GM21786 (cell line): ENCODE measurements around the gene COL24A1.
"Not testable (repeated sequence)": the region's sequence is repeated elsewhere in the genome, so short reads cannot be mapped to it uniquely, and the experiment has no call there.

Experiments
- ATAC-seq: cut with Tn5 transposase; IDR thresholded peaks from one replicate; pipeline ENCODE4 v1.9.1; 2021; ENCODE audit not compliant: unreplicated experiment

Gene COL24A1

GRCh38 chr1:86153836-86154235 lies 2.7 kb downstream of the COL24A1 start:
- no peak for ATAC-seq

DNA sequence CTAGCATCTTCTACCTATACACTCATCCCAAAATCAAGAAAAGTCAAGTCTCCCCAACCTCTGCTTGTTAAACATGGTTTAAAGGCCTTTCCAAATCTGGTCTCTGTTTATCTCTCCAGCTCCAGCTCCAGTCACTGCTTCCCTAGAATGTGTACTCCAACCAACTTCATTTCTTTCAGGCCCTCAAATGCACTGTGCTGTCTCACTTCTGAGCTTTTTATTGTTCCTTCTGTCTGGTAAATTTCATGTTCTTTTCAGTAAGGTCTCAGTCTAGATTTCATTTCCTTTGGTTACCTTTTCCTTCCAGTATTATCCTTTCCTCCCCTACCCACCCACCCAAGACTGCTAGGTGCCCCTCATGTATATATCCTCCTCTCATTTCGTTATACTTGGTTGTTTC lies 3.7 kb downstream of the COL24A1 start:
- no peak for ATAC-seq

GRCh38 chr1:86151427-86151826 lies 5.1 kb downstream of the COL24A1 start:
- ATAC-seq = no peak

GRCh38 chr1:86150553-86151055 lies 6.0 kb downstream of the COL24A1 start:
- ATAC-seq = no peak

GRCh38 chr1:86149591-86149990 lies 7.0 kb downstream of the COL24A1 start:
- ATAC-seq = no peak

GRCh38 chr1:86147755-86148154 lies 8.8 kb downstream of the COL24A1 start:
- ATAC-seq = no peak

- no peak for ATAC-seq
These were observed 10.0 kb downstream of the COL24A1 start for GRCh38 chr1:86146566-86146965.

DNA sequence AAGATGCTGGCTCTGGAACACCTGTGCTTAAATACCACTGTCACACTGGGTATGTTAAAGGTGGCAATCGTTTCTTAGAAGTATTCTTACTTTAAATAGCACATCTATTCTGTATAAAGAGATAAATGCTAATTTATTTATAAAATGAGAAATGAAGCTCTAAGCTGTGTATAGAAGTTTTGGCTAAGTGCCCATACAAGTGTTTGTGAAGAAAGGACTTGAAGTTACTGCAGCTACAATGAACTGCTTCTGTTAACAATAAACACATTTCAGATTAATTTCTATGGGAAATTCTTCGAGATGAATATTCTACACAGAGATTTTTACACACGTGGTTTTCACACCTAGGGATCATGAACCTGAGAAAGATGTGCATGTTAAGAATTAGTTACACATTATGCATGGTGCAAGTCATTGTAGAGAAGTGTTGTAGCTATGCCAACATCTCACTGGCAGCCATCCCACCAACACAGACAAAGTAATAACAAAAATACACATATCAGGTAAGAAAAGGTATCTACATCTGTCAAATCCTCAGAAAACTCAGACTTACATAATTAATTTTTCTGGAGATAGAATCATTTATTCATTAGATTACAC lies 16.2 kb downstream of the COL24A1 start:
- ATAC-seq = no peak

GRCh38 chr1:86138746-86139145 lies 17.8 kb downstream of the COL24A1 start:
- no peak for ATAC-seq

- ATAC-seq = no peak
These were observed 19.1 kb downstream of the COL24A1 start for GRCh38 chr1:86137436-86137835.

DNA sequence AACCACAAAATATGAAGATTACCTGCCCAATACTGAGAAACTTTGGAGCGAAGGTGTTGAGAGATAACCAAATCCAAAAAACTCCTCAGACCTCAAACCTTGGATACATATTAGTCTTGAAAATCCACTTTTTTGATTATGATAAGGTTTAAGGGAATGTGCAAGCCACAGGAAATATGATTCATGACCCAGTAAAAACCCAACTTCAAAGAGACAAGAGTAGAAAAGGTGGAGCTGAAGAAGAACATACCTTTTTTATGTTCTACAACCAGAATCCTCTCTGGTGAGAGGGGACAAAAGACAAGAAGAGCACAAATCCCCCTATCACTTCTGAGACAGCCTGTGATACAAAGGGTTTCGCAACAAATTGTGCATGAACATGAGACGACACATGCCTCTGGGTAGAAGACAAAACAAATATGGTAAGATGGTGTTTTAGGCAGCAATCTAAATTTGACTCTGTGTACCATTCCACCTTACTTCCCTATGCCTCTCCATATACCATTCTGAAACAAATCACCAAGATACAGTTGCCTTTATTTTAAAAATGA lies 37.3 kb downstream of the COL24A1 start:
- no peak for ATAC-seq

DNA sequence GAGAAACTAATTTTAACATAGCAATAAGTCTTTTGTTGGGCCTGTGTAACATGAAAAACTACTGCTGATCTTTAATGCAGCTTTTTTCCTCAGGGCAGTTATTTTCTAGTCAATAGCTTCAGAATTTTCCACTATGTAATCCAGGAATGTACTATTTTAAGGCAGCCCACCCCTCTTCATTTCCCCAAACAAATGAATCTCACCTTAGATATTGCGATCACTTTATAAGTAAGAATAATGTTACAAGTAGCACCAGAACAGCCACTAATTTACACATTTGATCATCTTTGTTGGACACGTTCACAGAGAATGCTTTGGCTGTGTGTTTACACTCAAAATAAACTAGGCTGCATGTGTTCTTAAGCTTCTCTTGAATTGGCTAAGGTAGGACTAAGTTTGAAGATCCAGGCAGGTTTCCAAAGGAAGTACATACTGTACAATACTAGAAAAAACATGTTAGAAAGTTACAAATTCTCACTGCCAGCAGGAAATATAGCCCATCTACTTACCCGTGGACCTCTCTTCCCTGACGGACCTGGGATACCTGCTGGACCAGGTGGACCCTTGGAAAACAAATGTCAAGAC lies 41.7 kb downstream of the COL24A1 start:
- ATAC-seq = no peak

DNA sequence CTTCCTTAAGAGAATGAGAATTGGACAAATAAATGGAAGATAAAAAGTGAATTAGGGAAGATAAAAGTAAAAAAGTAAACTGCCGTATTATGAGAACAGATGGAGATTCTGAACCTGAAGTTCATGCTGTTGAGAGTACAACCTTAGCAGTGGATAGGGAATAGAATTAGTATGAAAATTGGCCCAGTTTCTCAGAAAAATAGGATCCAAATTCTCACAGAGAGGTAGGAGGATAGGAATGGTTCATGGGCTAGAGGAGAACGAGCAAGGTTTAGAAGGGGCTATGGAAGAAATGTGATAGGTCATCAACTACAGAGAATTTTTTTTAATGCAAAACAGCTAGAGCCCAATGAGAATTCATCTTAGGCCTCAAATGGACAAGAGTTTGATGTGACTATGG lies 42.3 kb downstream of the COL24A1 start:
- no peak for ATAC-seq

DNA sequence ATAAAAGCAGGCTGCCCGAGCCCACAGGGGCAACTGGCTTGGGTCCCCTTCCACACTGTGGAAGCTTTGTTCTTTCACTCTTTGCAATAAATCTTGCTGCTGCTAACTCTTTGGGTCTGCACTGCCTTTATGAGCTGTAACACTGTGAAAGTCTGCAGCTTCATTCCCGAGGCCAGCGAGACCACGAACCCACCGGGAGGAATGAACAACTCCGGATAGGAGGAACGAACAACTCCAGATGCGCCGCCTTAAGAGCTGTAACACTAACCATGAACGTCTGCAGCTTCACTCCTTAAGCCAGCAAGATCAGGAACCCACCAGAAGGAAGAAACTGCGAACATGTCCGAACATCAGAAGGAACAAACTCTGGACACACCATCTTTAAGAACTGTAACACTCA lies 45.0 kb downstream of the COL24A1 start:
- not testable (repeated sequence) for ATAC-seq

DNA sequence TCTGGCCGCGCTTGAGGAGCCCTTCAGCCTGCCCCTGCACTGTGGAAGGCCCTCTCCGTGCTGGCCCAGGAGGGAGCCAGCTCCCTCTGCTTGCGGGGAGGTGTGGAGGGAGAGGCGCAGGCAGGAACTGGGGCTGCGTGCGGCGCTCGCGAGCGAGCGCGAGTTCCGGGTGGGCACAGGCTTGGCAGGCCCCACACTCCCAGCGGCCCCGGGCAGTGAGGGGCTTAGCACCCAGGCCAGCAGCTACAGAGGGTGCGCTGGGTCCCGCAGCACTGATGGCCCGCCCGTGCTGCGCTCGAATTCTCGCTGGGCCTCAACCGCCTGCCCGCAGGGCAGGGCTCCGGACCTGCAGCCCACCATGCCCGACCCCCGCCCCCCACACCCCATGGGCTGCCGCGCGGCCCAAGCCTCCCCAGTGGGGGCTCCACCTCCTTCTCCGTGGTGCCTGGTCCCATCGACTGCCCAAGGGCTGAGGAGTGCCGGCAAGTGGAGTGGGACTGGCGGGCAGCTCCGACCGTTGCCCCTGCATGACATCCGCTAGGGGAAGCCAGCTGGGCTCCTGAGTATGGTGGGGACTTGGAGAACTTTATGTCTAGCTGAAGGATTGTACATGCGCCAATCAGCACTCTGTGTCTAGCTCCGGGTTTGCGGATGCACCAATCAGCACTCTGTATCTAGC lies 46.0 kb downstream of the COL24A1 start:
- no peak for ATAC-seq

GRCh38 chr1:86105533-86105866 lies 51.1 kb downstream of the COL24A1 start:
- ATAC-seq = no peak

DNA sequence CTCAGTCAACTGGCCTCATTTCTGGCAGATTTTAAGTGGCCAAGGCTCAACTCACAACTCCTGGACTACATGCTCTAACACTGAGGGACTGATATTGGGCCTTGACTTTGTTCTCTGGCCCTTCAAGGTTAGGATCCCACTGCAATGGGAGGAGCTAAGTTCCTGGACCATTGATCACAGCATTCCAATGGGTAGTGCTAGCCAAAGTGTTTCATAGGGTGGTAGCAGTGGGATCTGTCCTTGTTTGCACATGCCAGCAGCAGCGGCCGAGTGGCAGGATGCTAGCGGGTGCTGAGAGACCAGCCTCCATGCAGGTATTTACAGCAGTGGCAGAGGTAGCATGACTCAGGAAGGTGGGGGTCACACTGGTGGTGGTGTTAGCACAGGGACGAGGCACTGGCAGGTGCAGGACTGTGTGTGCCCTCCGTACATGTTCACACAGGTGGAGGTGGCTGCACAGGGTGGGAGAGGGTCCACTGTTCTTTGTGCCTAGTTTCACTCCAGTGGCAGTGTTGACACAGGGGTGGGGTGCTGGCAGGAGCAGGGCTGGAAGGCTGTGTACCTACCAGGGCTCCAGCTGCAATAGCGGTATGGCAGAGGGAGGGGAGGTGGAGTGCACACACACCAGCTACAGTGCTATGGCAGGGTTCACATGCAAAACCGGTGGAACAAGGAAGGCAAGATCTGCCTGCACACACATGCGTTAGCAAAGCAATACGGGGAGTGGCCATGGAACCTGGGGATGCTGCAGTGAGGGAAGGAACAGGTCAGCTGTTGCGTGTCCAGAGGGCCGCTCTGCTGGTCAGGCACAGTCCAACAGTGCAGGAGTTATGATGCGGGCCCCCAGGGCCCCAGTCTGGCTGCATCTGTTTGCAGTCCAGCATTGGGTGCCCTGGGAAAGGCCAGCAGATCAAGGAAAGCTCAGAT lies 51.7 kb downstream of the COL24A1 start:
- ATAC-seq = no peak

DNA sequence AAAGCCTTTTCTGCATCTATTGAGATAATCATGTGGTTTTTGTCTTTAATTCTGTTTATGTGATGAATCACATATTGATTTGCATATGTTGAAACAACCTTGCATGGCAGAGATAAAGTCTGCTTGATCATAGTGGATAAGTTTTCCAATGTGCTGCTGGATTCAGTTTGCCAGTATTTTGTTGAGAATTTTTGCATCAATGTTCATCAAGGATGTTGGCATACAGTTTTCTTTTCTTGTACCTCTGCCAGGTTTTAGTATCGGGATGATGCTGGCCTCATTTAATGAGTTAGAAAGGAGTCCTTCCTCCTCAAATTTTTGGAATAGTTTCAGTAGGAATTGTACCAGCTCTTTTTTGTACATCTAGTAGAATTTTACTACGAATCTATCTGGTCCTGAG lies 55.0 kb downstream of the COL24A1 start:
- no peak for ATAC-seq

- no peak for ATAC-seq
These were observed 56.2 kb downstream of the COL24A1 start for GRCh38 chr1:86100401-86100800.

GRCh38 chr1:86089765-86090164 lies 66.8 kb downstream of the COL24A1 start:
- no peak for ATAC-seq

GRCh38 chr1:86085741-86086409 lies 70.7 kb downstream of the COL24A1 start:
- peak; percentile 50 for ATAC-seq
